NCI-H1092 (cell line): ENCODE data around the gene PLEK2.
"Not testable (repeated sequence)": the region's sequence is repeated elsewhere in the genome, so short reads cannot be mapped to it uniquely, and the experiment has no call there.

Experiments used
- DNase-seq: peaks from one replicate; lab custom pipeline; 2025; lab: John Stamatoyannopoulos, UW

Gene PLEK2

GRCh38 chr14:67358924-67359774 is 52.8 kb downstream of the PLEK2 start:
- no peak for DNase-seq

DNA sequence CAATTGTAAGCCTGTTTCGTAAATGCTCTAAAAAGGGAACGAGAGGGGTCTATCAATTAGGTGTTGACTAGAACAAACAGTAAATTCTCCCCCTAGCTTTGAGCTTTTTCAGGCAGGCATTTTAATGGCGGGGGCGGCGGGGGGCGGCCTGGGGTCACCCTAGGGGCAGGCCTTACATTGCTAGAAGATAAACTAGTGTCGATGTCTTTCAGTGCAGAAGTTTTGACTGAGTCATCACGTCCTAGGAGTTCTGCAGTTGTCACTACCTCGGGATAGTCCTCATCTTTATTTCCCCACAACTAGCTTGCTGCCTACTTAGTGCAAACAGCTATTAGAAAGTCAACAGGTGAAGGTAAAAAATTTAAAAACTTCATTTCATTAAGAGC is 54.0 kb downstream of the PLEK2 start:
- DNase-seq, result no peak

GRCh38 chr14:67357186-67357968 is 54.6 kb downstream of the PLEK2 start:
- no peak for DNase-seq

DNA sequence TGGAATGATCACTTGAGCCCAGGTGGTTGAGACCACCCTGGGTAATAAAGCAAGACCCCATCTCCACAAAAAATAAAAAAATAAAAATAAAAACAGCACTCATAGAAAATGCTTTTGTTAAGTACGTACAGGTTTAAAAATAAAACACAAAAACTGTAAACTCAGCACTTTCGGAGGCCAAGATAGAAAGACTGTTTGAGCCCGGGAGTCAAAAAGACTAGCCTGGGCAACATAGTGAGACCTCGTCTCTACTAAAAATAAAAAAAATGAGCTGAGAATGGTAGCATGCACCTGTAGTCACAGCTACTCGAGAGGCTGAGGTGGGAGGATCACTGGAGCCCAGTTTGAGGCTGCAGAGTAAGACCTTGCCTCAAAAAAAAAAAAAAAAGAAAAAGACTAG is 59.9 kb downstream of the PLEK2 start:
- no peak for DNase-seq

DNA sequence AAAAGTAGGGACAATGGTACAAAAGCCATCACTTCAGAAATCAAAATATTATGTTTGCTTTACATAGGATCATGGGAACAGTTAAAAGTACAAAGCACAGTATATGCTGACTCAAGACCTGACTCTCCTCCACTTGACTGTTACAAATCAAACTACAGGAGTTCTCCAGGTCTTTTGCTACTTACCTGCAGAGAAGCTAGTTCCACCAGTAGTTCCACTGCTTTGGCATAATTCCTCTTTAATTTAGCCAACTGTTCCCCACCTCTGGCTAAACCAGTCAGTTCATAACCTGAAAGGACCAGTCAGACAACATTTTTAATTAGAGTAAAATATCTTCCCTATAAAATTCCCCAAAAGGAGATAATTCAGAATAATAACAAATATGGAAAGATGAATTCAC is 66.4 kb downstream of the PLEK2 start:
- no peak for DNase-seq

- DNase-seq, result no peak
These were observed 68.2 kb downstream of the PLEK2 start for GRCh38 chr14:67343601-67344230.

DNA sequence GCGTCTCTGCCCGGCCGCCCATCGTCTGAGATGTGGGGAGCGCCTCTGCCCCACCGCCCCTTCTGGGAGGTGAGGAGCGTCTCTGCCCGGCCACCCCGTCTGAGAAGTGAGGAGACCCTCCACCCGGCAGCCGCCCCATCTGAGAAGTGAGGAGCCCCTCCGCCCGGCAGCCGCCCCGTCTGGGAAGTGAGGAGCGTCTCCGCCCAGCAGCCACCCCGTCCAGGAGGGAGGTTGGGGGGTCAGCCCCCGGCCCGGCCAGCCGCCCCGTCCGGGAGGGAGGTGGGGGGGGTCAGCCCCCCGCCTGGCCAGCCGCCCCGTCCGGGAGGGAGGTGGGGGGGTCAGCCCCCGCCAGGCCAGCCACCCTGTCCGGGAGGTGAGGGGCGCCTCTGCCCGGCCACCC is 70.7 kb downstream of the PLEK2 start:
- not testable (repeated sequence) for DNase-seq
